ENCODE data around the gene ERC2.

DNA sequence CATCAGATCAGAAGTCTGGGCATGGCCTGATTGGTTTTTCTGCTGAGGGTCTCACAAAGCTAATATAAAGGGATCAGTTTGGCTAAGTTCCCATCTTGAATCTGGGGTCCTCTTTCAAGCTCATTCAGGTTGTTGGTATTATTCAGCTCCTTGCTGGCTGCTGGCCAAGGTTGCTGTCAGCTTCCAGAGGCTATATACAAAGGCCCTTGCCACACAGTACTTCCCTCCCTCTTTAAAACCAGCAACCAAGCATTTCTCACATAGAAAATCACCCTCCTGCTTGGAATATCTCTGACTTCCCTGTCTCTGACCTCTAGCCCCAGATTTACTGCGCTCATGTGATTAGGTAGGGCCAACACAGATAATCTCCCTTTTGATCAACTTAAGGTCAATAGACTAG lies 442.9 kb downstream of the ERC2 start:
- TF ChIP-seq, protein P1, sequence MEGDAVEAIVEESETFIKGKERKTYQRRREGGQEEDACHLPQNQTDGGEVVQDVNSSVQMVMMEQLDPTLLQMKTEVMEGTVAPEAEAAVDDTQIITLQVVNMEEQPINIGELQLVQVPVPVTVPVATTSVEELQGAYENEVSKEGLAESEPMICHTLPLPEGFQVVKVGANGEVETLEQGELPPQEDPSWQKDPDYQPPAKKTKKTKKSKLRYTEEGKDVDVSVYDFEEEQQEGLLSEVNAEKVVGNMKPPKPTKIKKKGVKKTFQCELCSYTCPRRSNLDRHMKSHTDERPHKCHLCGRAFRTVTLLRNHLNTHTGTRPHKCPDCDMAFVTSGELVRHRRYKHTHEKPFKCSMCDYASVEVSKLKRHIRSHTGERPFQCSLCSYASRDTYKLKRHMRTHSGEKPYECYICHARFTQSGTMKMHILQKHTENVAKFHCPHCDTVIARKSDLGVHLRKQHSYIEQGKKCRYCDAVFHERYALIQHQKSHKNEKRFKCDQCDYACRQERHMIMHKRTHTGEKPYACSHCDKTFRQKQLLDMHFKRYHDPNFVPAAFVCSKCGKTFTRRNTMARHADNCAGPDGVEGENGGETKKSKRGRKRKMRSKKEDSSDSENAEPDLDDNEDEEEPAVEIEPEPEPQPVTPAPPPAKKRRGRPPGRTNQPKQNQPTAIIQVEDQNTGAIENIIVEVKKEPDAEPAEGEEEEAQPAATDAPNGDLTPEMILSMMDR (IDR thresholded peaks at IDR 0.05; ENCODE audit: extremely low read depth in 1 of 2, insufficient read depth in 1 of 2, low read depth in 1 of 2, low read length in 2 of 2), result no peak
- TF ChIP-seq EZH2 (IDR thresholded peaks at IDR 0.05; ENCODE audit: borderline replicate concordance, low read depth, low read length, severe bottlenecking), result no peak
- TF ChIP-seq POLR2A (IDR thresholded peaks at IDR 0.05; ENCODE audit: low read depth, low read length), result no peak
- TF ChIP-seq POLR2AphosphoS5 (IDR thresholded peaks at IDR 0.05; ENCODE audit: insufficient read depth, low read depth, low read length), result no peak
- TF ChIP-seq, protein P2, sequence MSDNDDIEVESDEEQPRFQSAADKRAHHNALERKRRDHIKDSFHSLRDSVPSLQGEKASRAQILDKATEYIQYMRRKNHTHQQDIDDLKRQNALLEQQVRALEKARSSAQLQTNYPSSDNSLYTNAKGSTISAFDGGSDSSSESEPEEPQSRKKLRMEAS (IDR thresholded peaks at IDR 0.05; ENCODE audit: insufficient read depth, insufficient read length), result no peak
- TF ChIP-seq MYC (IDR thresholded peaks at IDR 0.05; ENCODE audit: low read depth, low read length), result no peak
- TF ChIP-seq GATA2 (IDR thresholded peaks at IDR 0.05; ENCODE audit: insufficient read depth, insufficient read length, low read depth, low read length), result no peak
- TF ChIP-seq FOS (IDR thresholded peaks at IDR 0.05; ENCODE audit: borderline replicate concordance, insufficient read depth, low read length), result no peak
